H1 (cell line): ENCODE results near the gene MECP2. TPM values are rescaled to one million over a fixed set of nuclear protein-coding genes. Genes with fewer than 3 reads are reported as not detected.

Source experiments
- CTCF ChIA-PET: fragments of 300-600 bp; sonication (Branson Sonifier 250); formaldehyde crosslinking; loops from one replicate; lab custom pipeline; 2021; ENCODE audit not compliant: partially characterized antibody; lab: Charles Lee
- POLR2A ChIA-PET: fragments of 300-600 bp; sonication (Branson Sonifier 250); formaldehyde crosslinking; loops from one replicate; lab custom pipeline; 2021; ENCODE audit warnings: inconsistent platforms; ENCODE audit not compliant: partially characterized antibody; lab: Charles Lee
- DNase-seq, 2 experiments: peaks; one replicate each; pipeline versions ENCODE4 v3.0.0 to v3.0.0-alpha.2; 2010 to 2022; ENCODE audit warnings: low spot score in 2 of 2, low read depth in 1 of 2, mixed read lengths in 1 of 2
- FAIRE-seq: peaks from 2 replicates; lab custom pipeline; 2011; peaks lifted over from hg19 to GRCh38; lab: Jason Lieb, UNC
- H2AFZ ChIP-seq: 2 replicates; pipeline ENCODE4 v1.8.1; 2012; ENCODE audit warnings: low read length, inconsistent platforms
- H2AK5ac ChIP-seq: 2 replicates; pipeline ENCODE4 v1.6.1; 2013; ENCODE audit warnings: low read depth, low read length
- H2BK120ac ChIP-seq: replicated peaks from 2 replicates; pipeline ENCODE3; 2013; ENCODE audit warnings: low read depth, low read length, inconsistent platforms
- H2BK12ac ChIP-seq: 2 replicates; pipeline ENCODE4 v1.6.1; 2013; ENCODE audit warnings: low read depth, low read length
- H2BK15ac ChIP-seq: 2 replicates; pipeline ENCODE4 v1.6.1; 2013; ENCODE audit warnings: low read length
- H2BK20ac ChIP-seq: 2 replicates; pipeline ENCODE4 v1.6.1; 2013; ENCODE audit warnings: low read length
- H2BK5ac ChIP-seq: 2 replicates; pipeline ENCODE4 v1.6.1; 2013; ENCODE audit warnings: low read depth, low read length
- H3K14ac ChIP-seq: 2 replicates; pipeline ENCODE4 v1.6.1; 2013; ENCODE audit warnings: inconsistent platforms; ENCODE audit not compliant: insufficient read length
- H3K18ac ChIP-seq: 2 replicates; pipeline ENCODE4 v1.6.1; 2013; ENCODE audit warnings: low read length; ENCODE audit errors: extremely low read depth
- H3K23ac ChIP-seq: 2 replicates; pipeline ENCODE4 v1.6.1; 2013; ENCODE audit warnings: inconsistent platforms; ENCODE audit not compliant: insufficient read length
- H3K23me2 ChIP-seq: 2 replicates; pipeline ENCODE4 v1.6.1; 2013; ENCODE audit warnings: low read depth, low read length
- H3K27ac ChIP-seq: 2 replicates; pipeline ENCODE4 v1.6.1; 2011; ENCODE audit warnings: low read depth, low read length, inconsistent platforms
- H3K27me3 ChIP-seq, 4 experiments: replicated peaks in 1 of 4; 1 replicate in 1 of 4; 2 replicates in 3 of 4; pipeline versions ENCODE4 v1.6.1 to v1.8.1; 2011 to 2013; ENCODE audit warnings: low read length in 3 of 4, mild to moderate bottlenecking in 3 of 4, inconsistent platforms in 2 of 4, mixed read lengths in 2 of 4, moderate library complexity in 1 of 4; ENCODE audit not compliant: control insufficient read depth in 3 of 4, insufficient read depth in 3 of 4; ENCODE audit errors: extremely low read depth in 1 of 4
- H3K36me3 ChIP-seq, 4 experiments: 2 replicates each; pipeline versions ENCODE4 v1.6.1 to v1.8.1; 2011 to 2013; ENCODE audit warnings: mild to moderate bottlenecking in 4 of 4, low read length in 3 of 4, moderate library complexity in 2 of 4, control low read depth in 1 of 4, inconsistent platforms in 1 of 4; ENCODE audit not compliant: insufficient read depth in 4 of 4, control insufficient read depth in 2 of 4
- H3K4ac ChIP-seq: replicated peaks from 2 replicates; pipeline ENCODE3; 2013; ENCODE audit warnings: low read length, low read depth, mixed read lengths, inconsistent platforms; ENCODE audit not compliant: insufficient read length
- H3K4me1 ChIP-seq, 4 experiments: replicated peaks in 1 of 4; 1 replicate in 1 of 4; 2 replicates in 3 of 4; pipeline versions ENCODE4 v1.6.1 to v1.8.1; 2011 to 2013; ENCODE audit warnings: low read length in 3 of 4, inconsistent platforms in 2 of 4, mixed read lengths in 1 of 4; ENCODE audit not compliant: insufficient read depth in 4 of 4, control insufficient read depth in 3 of 4
- H3K4me2 ChIP-seq, 2 experiments: 2 replicates each; pipeline versions ENCODE4 v1.6.1 to v1.8.1; 2011 to 2013; ENCODE audit warnings: low read depth in 2 of 2, low read length in 2 of 2, control low read depth in 1 of 2, inconsistent platforms in 1 of 2, mild to moderate bottlenecking in 1 of 2; ENCODE audit not compliant: insufficient read depth in 1 of 2
- H3K4me3 ChIP-seq, 4 experiments: fragments of 200-600, 300-600 bp in 1 of 4; sonication (generic), shearing (Covaris generic), sonication (Bioruptor Twin) in 1 of 4; 2 replicates each; pipeline versions ENCODE4 v1.5.1 to v1.8.1; 2011 to 2016; ENCODE audit warnings: low read length in 4 of 4, low read depth in 3 of 4, control low read depth in 2 of 4, inconsistent platforms in 2 of 4, mild to moderate bottlenecking in 2 of 4, mixed read lengths in 1 of 4, moderate library complexity in 1 of 4; ENCODE audit not compliant: insufficient read depth in 2 of 4; ENCODE audit errors: extremely low read depth in 1 of 4
- H3K56ac ChIP-seq: replicated peaks from 2 replicates; pipeline ENCODE3; 2013; ENCODE audit warnings: low read depth, mild to moderate bottlenecking, mixed read lengths, low read length, inconsistent platforms; ENCODE audit not compliant: insufficient read length
- H3K79me1 ChIP-seq: 2 replicates; pipeline ENCODE4 v1.6.1; 2013; ENCODE audit warnings: low read depth, low read length, control low read depth
- H3K79me2 ChIP-seq, 2 experiments: 2 replicates each; pipeline versions ENCODE4 v1.6.1 to v1.8.1; 2012 to 2013; ENCODE audit warnings: low read length in 2 of 2, mild to moderate bottlenecking in 2 of 2, inconsistent platforms in 1 of 2; ENCODE audit not compliant: insufficient read depth in 2 of 2, control insufficient read depth in 1 of 2
- H3K9ac ChIP-seq, 4 experiments: replicated peaks in 1 of 4; 1 replicate in 1 of 4; 2 replicates in 3 of 4; pipeline versions ENCODE4 v1.6.1 to v1.8.1; 2011 to 2013; ENCODE audit warnings: low read depth in 3 of 4, low read length in 3 of 4, control low read depth in 2 of 4, mild to moderate bottlenecking in 2 of 4, moderate library complexity in 2 of 4, inconsistent platforms in 1 of 4; ENCODE audit errors: extremely low read depth in 1 of 4
- H3K9me3 ChIP-seq, 2 experiments: 2 replicates each; pipeline versions ENCODE4 v1.6.1 to v1.8.1; 2012 to 2013; ENCODE audit warnings: mild to moderate bottlenecking in 2 of 2, moderate library complexity in 2 of 2, control low read depth in 1 of 2, inconsistent platforms in 1 of 2, low read depth in 1 of 2, low read length in 1 of 2, mixed read lengths in 1 of 2; ENCODE audit not compliant: insufficient read depth in 2 of 2
- H4K20me1 ChIP-seq, 2 experiments: replicated peaks in 1 of 2; 2 replicates each; pipeline versions ENCODE3 to v1.8.1; 2011 to 2013; ENCODE audit warnings: inconsistent platforms in 2 of 2, low read length in 2 of 2, mild to moderate bottlenecking in 1 of 2; ENCODE audit not compliant: insufficient read depth in 2 of 2, control insufficient read depth in 1 of 2
- H4K5ac ChIP-seq: 2 replicates; pipeline ENCODE4 v1.6.1; 2013; ENCODE audit warnings: low read length, low read depth, mixed read lengths, inconsistent platforms; ENCODE audit not compliant: insufficient read length
- H4K8ac ChIP-seq: 2 replicates; pipeline ENCODE4 v1.8.0; 2013; ENCODE audit warnings: mild to moderate bottlenecking, moderate library complexity, low read length, inconsistent platforms; ENCODE audit not compliant: insufficient read depth; ENCODE audit errors: extremely low read depth
- H4K91ac ChIP-seq: replicated peaks from 2 replicates; pipeline ENCODE3; 2013; ENCODE audit warnings: low read length, mixed read lengths, inconsistent platforms; ENCODE audit not compliant: insufficient read length
- BRCA1 ChIP-seq: IDR thresholded peaks from 2 replicates; pipeline ENCODE4 v1.6.1; 2012; ENCODE audit warnings: low read depth, low read length, improper control_type of control experiment
- CTBP2 ChIP-seq: IDR thresholded peaks from 2 replicates; pipeline ENCODE4 v1.7.0; 2011; ENCODE audit warnings: borderline replicate concordance, mild to moderate bottlenecking, moderate library complexity, mixed read lengths, low read length; ENCODE audit not compliant: insufficient read depth, insufficient read length
- HDAC2 ChIP-seq, 2 experiments: fragments of 300-600 bp in 1 of 2; sonication (generic) in 1 of 2; IDR thresholded peaks; 2 replicates each; pipeline ENCODE4 v1.6.1; 2011 to 2012; ENCODE audit warnings: low read depth in 2 of 2, low read length in 2 of 2, mild to moderate bottlenecking in 2 of 2, moderate library complexity in 2 of 2, borderline replicate concordance in 1 of 2, inconsistent platforms in 1 of 2
- JUND ChIP-seq: IDR thresholded peaks from 2 replicates; pipeline ENCODE4 v1.6.1; 2011; ENCODE audit warnings: mild to moderate bottlenecking, improper control_type of control experiment, low read length
- SAP30 ChIP-seq: fragments of 300-600 bp; sonication (generic); IDR thresholded peaks from 2 replicates; pipeline ENCODE4 v1.7.1; 2012; ENCODE audit warnings: low read length, moderate library complexity, mild to moderate bottlenecking, inconsistent platforms; ENCODE audit not compliant: insufficient read depth, insufficient replicate concordance
- YY1 ChIP-seq: IDR thresholded peaks from 2 replicates; pipeline ENCODE4 v1.6.1; 2011; ENCODE audit warnings: low read depth, mild to moderate bottlenecking, low read length
- WGBS, 2 experiments: shearing (Covaris generic) in 1 of 2; methylation state at CpG; one replicate each; pipeline versions ENCODE4 v1.1.6 to v1.1.7; 2013 to 2015; ENCODE audit warnings: low lambda C conversion rate in 2 of 2, mixed read lengths in 2 of 2, inconsistent platforms in 1 of 2, low coverage in 1 of 2, missing lambda C conversion rate in 1 of 2; ENCODE audit not compliant: insufficient replicate concordance in 2 of 2, insufficient coverage in 1 of 2, insufficient read length in 1 of 2; ENCODE audit errors: extremely low coverage in 1 of 2, missing lambda C conversion rate in 1 of 2; 5-methylcytosine and 5-hydroxymethylcytosine counted together
- long read RNA-seq, 2 experiments: library from RNA in 1 of 2; library from capped mRNA in 1 of 2; stranded (forward); transcript quantifications; one replicate each; pipeline ENCODE4 v2.0.0, GENCODE V29; 2021; ENCODE audit warnings: inconsistent platforms in 1 of 2
- polyA minus RNA-seq, 3 experiments: library from RNA; depleted of rRNA, polyadenylated mRNA; stranded (reverse); fragments of >200 nt; gene quantifications; 1 replicate in 2 of 3; 2 replicates in 1 of 3; pipeline ENCODE4 v1.2.3, GENCODE V29; 2011
- polyA plus RNA-seq, 7 experiments: library from polyadenylated mRNA; depleted of rRNA in 3 of 7; stranded (reverse) in 5 of 7; unstranded in 2 of 7; fragments of >200 nt in 5 of 7; fragments of 200-250 nt in 2 of 7; gene quantifications; 1 replicate in 5 of 7; 2 replicates in 1 of 7; 4 replicates in 1 of 7; pipeline versions ENCODE4 v1.2.1 to v1.2.3, GENCODE V29; 2011 to 2013; ENCODE audit warnings: missing spikeins in 2 of 7, mixed read lengths in 2 of 7
- total RNA-seq: library from RNA; stranded (reverse); fragmentation: NEBNext Ultra II Directional; extraction: Animal tissue kit (Norgen Biotek cat#: 25700); gene quantifications from 2 replicates; pipeline ENCODE4 v1.2.1, GENCODE V29; 2021

The MECP2 gene
- total RNA-seq (32.0 and 32.4 TPM in 2 replicates), polyA plus RNA-seq (2011; rRNA removed) (5.0 and 6.9 TPM in 2 replicates), polyA minus RNA-seq (2011; rRNA and poly(A)+ RNA removed) (19.4 and 21.7 TPM in 2 replicates)
- 8.9 TPM for polyA plus RNA-seq (2011; cell fraction: cytosol; rRNA removed)
- polyA plus RNA-seq (2011; cell fraction: nucleus; rRNA removed) = 13.7 TPM
- polyA plus RNA-seq (2012, experiment 1 of 2) = 13.2 to 14.0 TPM (median 13.8 TPM) in 4 replicates
- polyA plus RNA-seq (2012, experiment 2 of 2) = 9.1 TPM
- polyA plus RNA-seq (2013, experiment 1 of 2) = 18.7 TPM
- polyA plus RNA-seq (2013, experiment 2 of 2) = 12.7 TPM
- 8.8 TPM for polyA minus RNA-seq (2011; cell fraction: cytosol; rRNA and poly(A)+ RNA removed)
- 30.8 TPM for polyA minus RNA-seq (2011; cell fraction: nucleus; rRNA and poly(A)+ RNA removed)
- long read RNA-seq, experiment 1, full-length matches to known transcripts = 2 of 14 reads
- long read RNA-seq, experiment 1, partial matches to known transcripts = 1 of 14 reads
- long read RNA-seq, experiment 1, other reads (novel, unspliced or antisense) = 11 of 14 reads
- long read RNA-seq, experiment 2, full-length matches to known transcripts = 4 of 5 reads
- long read RNA-seq, experiment 2, partial matches to known transcripts = 0 of 5 reads
- long read RNA-seq, experiment 2, other reads (novel, unspliced or antisense) = 1 of 5 reads

DNA sequence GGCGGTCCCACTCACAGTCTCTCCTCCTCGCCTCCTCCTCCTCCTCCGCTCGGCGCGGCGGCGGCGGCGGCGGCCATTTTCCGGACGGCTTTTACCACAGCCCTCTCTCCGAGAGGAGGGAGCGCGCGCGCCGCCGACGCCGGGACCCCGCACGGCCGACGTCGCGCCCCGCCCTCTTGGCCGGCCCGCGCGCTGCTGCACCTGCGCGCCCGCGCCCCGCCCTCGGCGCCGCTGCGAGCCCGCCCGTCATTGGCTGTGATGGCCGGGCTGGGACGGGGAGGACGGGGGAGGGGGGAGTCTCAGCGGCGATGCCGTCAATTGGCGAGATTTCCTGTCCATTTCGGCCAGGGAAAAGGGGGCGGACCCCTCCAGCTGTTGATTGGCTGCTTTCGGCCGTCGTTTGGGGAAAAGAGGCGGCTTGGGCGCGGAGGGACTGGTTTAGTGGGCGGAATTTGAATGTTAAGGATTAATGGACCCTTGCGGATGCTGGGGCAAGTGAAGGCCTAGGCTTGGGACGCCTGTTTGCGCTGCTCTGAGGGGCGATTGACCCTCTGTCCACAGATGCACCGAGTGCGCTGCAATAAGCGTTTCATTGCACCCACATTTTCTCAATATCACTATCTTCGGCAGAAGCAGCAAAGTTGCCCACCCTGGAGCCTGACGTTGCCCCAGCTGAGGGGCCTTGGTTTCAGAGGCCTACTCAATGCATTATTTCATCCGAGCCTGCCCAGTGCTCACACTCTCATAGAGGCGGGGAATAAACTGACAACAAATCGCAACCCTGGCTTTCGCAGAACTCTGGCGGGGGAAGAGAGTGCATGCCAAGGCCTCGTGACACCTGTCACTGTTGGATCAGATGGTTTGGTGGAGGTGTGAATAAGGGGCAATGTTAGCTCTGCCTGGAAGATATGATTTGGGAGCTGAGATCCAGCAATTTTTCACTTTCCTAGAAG lies at the start of gene MECP2:
MECP2 (minus strand) TSS at position 129 of the 953 bp plus-strand sequence.
- H3K56ac ChIP-seq = no peak within 1 kb of the TSS
- ChIA-PET CTCF (no interaction called here), POLR2A (interaction anchor here (1.0 to 1.2 kb wide), 3 partner anchors 76 to 127 kb away, joined by 3 to 4 read pairs (median 4); partner anchors contain the start of gene HCFC1)
- H3K27me3 ChIP-seq = no peaks in the 10 kb centered on the region
- no peak within 1 kb of the TSS for H2BK5ac ChIP-seq
- FAIRE-seq (no peak), DNase-seq (peak; percentile 68 to 87)
- peak within 1 kb of the TSS; percentile 68; the same call in 1 of the 2 replicates for H4K8ac ChIP-seq
- H2AFZ ChIP-seq = peak within 1 kb of the TSS; percentile 58; the same call in 1 of the 2 replicates
- H4K5ac ChIP-seq = peak within 1 kb of the TSS; percentile 83
- peaks cover 3% of the 10 kb centered on the region for H3K79me1 ChIP-seq
- H4K91ac ChIP-seq = no peak within 1 kb of the TSS
- H2BK12ac ChIP-seq = no peak within 1 kb of the TSS
- H3K79me2 ChIP-seq = peaks cover 11 to 38% of the 10 kb centered on the region in 2 experiments
- no peak within 1 kb of the TSS for H3K23ac ChIP-seq
- H3K23me2 ChIP-seq = peaks cover 7% of the 10 kb centered on the region; the same call in 1 of the 2 replicates
- H3K18ac ChIP-seq = no peak within 1 kb of the TSS; the same call in 1 of the 2 replicates
- no peak within 1 kb of the TSS for H2BK15ac ChIP-seq
- H3K9me3 ChIP-seq = no peaks in the 10 kb centered on the region
- no peak within 1 kb of the TSS for H2BK20ac ChIP-seq
- no peak within 1 kb of the TSS for H3K4ac ChIP-seq
- no peak within 1 kb of the TSS for H2BK120ac ChIP-seq
- H3K4me3 ChIP-seq = peak within 1 kb of the TSS; percentile 51 to 92 (median 58)
- H3K4me1 ChIP-seq = peaks cover 2 to 21% (median 6%) of the 10 kb centered on the region in 4 experiments; a peak in 6 of 7 replicates
- peaks cover 7% of the 10 kb centered on the region in 2 experiments for H4K20me1 ChIP-seq
- no peak within 1 kb of the TSS for H3K14ac ChIP-seq
- peak within 1 kb of the TSS; percentile 95 to 98 for H3K4me2 ChIP-seq
- peak within 1 kb of the TSS; percentile 77; the same call in 1 of the 2 replicates for H3K27ac ChIP-seq
- no peaks in the 10 kb centered on the region; a peak in 1 of 8 replicates for H3K36me3 ChIP-seq
- H3K9ac ChIP-seq = peak within 1 kb of the TSS; percentile 54 to 90 (median 73)
- H2AK5ac ChIP-seq = no peak within 1 kb of the TSS
- WGBS, 2 experiments = 31% methylated on average over 14 of the region's 75 CpGs; no CpG with 5 or more reads in 1 of the 2 experiments
- TF ChIP-seq BRCA1 (no peak), YY1 (peak; percentile 79), CTBP2 (no peak), JUND (no peak), SAP30 (no peak), HDAC2 (IDR thresholded peaks at IDR 0.05; ENCODE audit: borderline replicate concordance in 1 of 2, low read depth in 2 of 2, low read length in 2 of 2) (no peak)
